OCI-LY1 (cell line): ENCODE results near the gene MELTF.

ENCODE experiments used
- EZH2 ChIP-seq: fragments of 200-600 bp; sonication (generic), shearing (Covaris generic); IDR thresholded peaks from 2 replicates; pipeline ENCODE4 v1.8.0; 2017; ENCODE audit warnings: borderline replicate concordance, mixed run types, mild to moderate bottlenecking, antibody characterized with exemption, low read length, moderate library complexity, mixed read lengths
- TF ChIP-seq, protein P1 (sequence below): fragments of 200-600 bp; sonication (generic), shearing (Covaris generic); IDR thresholded peaks from 2 replicates; pipeline ENCODE4 v1.5.1; 2017; ENCODE audit warnings: mild to moderate bottlenecking, antibody characterized with exemption, low read length, moderate library complexity, mixed read lengths

DNA sequence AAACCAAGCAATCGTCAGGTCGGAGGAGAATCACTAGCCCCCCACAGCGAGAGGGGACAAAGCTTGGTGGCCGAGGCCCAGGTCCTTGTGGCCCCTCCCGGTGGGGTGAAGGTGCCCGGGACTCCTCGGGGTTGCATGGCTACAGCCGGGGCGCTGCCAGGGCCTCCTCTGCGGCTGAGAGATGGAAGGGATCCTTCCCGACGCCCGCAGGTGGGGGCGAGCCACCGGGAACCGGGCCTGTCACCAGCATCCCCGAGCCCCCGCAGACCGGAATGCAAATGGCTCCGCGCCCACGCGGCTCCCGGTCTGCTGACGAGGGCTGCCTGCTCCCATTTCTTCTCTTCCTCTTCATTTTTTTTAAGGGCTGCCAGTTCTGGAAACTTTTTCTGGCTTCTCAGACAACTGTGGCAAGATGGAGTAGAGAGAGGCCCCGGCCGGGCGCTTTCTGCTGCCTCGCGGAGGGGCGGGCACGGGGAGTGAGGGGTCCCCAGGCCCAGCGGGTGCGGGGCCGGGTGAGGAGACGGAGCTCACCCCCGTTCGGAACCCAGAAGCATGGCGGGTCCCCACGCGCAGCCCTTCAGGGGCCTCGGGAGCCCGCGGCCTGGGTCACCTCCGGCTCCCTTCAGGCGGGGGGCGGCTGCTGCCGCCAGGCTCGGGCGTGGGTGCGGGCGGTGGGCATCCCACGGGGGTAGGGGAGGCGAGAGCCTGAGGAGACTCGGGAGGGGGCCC lies 27.5 kb downstream of the MELTF start:
- TF ChIP-seq, protein P1, sequence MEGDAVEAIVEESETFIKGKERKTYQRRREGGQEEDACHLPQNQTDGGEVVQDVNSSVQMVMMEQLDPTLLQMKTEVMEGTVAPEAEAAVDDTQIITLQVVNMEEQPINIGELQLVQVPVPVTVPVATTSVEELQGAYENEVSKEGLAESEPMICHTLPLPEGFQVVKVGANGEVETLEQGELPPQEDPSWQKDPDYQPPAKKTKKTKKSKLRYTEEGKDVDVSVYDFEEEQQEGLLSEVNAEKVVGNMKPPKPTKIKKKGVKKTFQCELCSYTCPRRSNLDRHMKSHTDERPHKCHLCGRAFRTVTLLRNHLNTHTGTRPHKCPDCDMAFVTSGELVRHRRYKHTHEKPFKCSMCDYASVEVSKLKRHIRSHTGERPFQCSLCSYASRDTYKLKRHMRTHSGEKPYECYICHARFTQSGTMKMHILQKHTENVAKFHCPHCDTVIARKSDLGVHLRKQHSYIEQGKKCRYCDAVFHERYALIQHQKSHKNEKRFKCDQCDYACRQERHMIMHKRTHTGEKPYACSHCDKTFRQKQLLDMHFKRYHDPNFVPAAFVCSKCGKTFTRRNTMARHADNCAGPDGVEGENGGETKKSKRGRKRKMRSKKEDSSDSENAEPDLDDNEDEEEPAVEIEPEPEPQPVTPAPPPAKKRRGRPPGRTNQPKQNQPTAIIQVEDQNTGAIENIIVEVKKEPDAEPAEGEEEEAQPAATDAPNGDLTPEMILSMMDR, result no peak
- TF ChIP-seq EZH2, result no peak
